NCI-H2196 (cell line): ENCODE data around the gene NEK4.
A peak's percentile ranks its signal among the peaks of the same experiment; 100 is the strongest.

ENCODE experiments used
- DNase-seq: peaks from one replicate; lab custom pipeline; 2025; ENCODE audit not compliant: unreplicated experiment; lab: John Stamatoyannopoulos, UW

NEK4 gene

DNA sequence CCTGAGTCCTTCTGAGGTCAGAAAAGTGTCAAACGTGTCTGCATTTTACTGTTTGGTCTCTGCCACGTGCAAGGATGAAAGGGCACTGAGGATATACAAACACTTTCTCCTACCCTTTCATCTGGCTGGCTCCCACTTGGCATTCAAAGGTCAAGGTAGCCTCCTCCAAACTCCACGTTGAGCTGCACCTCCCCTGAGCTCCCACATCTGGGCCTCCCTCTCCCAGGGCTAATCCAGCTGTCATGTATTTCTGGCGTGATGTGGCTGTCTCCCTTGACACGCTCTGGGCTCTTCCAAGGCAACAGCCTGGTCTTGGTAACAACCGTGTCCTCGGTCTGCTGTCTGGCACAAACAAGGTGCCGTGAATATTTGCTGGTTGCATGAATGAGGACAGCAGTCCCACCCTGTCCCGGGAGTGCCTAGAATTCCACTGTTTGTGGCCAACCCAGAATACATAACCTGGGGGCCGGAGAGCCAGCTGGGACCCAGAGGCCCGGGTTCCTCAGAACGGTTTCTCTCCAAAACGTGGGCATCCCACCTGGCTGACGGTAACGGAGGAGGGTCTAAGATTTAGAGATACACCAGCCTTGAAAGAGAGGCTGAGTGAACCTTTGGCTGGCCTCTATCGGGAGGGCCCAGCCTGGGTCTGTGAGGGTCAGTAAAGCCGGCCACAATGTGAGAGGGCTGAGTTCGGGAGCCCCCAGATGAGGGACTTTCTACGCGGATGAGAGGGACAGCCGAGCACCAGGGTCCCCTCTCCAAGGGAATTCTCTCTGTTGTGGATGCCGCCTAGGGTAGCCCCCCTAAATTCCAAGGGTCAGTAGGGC is 65.9 kb downstream of the NEK4 start:
- DNase-seq, result no peak

DNA sequence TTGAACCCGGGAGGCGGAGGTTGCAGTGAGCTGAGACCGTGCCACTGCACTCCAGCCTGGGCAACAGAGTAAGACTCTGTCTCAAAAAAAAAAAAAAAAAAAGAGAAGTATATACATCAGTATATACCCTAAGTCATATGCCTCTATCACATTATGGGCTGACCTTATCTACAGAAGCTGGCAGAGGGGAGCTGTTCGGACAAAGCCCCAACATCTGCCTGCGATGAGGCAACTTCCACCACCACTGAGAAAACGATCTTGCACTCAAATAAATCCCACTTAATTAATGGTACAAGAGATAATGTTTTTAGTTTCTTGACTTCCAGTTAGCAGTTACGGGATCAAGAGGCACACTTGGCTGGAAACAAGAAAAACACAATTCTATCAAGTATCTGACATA is 67.4 kb downstream of the NEK4 start:
- DNase-seq, result no peak

DNA sequence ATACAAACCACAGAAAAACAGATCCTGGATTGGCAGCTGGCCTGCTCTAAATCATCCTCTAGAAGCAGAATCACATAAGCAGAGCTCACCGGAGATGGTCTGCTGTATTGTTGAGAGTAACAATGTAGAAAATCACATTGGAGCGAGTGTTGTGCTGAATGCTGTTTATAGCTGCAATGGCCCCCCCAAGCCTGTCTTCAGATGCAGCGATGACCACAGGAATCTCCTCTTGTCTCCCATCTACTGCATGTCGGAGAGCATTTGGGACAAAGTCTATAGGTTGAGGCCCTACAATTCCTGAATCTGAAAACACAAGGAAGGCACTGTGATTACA is 73.1 kb downstream of the NEK4 start:
- DNase-seq, result no peak

DNA sequence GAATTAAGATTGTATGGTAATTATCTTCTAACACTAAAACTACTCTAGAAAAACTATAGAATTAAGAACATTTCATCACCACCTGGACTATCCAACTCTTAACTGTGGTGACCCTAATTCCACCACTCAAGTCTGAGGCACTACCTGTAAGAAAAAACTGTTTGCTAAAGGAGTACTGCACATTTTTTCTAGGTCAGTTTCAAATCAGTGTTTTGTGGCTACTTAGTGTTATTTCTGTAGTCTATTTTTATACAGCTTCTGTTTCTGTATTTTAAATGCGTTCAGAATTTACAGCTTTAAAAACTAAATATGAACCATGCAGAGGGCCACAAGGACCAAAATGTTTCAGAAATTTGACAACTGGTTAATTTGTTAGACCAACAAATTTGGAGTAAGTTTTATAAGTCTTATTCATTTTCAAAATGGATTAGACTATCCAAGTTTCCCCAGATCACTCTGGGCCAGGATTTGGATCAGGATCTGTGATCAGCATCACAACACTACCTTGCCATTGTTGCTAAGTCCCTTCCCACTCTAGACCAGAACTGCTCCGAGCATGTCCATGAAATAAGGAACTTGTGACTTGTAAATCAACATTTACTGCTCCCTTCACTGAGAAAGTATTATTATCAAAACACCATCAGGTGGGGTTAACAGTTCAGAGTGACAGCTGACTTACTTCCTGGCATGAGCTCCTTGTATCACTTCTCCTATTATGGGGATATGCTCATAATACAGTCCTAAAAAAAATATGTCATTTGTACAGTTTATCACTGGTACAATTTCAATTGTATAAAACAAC is 73.7 kb downstream of the NEK4 start:
- no peak for DNase-seq

DNA sequence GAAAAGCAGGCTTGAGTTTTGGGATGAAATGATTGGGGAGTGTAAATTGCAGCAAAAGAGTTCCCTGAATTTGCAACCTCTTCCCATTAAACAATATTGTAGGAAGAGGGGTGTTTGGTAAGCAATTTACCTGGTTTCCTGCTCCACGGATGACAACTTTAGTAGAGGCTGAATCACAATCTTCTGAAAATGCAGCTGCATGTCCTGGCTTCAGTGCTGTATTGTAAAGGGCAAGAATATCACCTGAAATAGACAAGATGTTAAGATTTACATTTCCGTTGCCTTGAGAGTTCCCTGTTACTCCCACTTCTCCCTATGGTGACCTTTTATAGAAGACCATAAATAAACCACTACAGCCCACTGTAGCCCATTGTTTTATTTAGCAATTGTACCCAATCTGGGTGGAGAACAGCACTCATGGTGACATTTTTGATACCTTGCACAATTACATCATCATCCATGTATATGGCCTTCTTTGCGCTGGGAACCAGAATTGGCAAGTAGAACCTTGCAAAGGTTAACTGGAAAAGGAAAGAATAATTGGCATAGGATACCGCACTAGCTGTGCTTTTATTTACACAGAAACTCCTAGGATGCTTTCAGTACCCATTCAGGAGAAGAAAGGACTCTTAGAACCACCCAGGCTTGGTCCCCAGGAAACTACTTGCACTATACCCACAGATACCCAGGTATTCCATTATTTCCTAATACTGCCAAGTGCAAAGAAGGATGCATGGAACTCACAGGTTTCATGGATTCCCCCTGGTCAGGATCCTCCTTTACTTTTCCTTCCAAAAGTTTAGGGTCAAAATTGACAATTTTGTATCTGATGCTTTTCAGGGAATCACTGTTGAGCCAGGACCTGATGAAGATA is 74.7 kb downstream of the NEK4 start:
- DNase-seq, result no peak

DNA sequence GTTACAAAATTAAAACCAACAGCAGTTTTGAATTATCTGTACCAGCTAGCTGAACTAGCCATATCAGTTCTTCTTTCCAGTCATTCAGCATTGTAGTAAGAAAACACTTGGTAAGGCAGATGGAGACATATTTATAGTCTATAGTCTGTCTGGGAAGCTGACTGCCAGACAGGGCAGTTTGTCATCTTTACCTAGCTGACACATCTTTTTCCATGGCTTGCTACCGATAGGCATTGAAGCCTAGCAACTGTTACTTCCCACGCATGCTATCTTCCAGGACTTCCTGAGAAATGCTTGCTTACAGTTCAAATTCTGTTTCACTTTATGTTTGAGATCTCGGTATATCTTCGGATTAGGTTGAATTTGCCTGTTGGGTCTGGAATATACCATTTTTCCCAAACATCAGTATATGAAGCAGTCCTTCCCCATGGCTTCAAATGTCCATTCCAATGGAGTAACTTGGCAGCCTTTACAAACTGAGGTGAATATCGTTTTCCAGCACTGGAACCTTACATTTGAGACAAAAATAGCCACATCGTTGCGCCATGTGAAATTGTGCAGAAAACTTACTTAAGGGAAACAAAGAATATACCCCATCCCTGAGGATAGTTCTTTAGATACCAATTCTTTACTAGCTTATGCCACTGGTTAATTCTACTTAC is 76.1 kb downstream of the NEK4 start:
- no peak for DNase-seq

DNA sequence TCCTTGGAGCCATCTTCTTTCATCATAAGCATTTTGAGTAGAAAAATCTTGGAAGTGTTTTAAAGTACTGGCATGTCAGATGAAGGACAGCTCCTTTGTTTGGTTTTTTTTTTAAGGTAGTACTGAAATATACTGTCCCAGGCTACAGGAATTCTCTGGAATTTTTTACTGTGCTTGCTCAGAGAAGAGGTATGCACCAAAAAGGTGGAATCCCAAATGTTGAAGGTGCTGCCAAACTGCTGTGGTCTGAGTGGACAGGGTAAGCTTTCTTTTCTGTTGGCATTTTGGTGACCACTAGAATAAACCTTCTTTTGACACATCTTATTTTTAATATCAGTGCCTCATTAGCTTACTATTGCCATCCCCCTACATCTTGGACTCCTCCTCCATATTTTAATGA is 77.7 kb downstream of the NEK4 start:
- no peak for DNase-seq

DNA sequence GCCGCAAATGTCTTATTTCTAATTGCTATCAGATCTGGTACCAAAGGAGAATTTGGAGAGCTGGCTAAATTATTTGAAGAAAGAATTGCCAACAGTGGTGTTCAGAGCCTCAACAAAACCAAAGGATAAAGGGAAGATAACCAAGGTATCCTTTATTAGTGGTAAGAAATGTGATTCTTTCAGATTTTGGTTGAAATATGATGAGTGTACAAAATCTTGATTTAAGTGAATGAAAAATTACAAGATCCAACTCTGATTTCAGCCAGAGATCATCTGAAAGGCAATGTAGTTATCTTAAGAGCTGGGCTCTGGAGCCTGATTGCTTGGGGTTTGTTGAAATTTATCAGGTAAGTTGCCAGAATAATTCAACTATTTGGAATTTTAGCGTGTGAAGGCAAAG is 80.2 kb downstream of the NEK4 start:
- DNase-seq, result no peak

DNA sequence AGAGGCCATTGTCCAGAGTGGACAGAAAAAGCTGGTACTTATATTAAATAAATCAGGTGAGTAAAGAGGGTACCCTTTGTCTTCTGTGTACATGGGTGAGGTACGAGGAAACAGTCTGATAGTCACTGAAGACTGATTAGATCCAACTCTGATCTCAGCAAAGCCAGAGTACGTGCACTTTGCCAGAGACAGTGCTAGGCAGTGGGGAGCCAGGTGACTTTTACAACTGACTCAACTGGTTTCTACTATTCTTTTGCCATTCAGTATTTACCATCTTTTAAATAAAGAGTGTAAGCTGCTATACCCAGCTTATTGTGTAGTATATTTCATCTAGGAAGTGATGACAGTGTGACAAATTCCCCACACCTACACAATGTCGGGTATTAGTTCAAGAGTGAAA is 81.6 kb downstream of the NEK4 start:
- no peak for DNase-seq

DNA sequence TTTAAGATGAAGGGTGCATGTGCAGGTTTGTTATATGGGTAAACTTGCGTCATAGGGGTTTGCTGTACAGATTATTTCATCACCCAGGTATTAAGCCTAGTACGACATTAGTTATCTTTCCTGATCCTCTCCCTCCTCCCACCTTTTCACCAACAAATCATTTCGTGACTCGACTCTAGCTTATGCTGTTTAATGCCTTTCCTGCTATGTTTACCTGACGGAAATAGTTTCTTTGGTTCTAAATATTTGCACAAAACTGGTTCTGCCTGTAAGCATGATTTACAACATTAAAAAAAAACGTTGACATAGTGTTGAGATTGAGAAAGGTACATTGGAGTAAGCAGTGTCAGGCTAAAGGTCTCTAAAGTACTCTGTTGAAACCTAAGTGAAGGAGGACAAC is 82.5 kb downstream of the NEK4 start:
- no peak for DNase-seq

DNA sequence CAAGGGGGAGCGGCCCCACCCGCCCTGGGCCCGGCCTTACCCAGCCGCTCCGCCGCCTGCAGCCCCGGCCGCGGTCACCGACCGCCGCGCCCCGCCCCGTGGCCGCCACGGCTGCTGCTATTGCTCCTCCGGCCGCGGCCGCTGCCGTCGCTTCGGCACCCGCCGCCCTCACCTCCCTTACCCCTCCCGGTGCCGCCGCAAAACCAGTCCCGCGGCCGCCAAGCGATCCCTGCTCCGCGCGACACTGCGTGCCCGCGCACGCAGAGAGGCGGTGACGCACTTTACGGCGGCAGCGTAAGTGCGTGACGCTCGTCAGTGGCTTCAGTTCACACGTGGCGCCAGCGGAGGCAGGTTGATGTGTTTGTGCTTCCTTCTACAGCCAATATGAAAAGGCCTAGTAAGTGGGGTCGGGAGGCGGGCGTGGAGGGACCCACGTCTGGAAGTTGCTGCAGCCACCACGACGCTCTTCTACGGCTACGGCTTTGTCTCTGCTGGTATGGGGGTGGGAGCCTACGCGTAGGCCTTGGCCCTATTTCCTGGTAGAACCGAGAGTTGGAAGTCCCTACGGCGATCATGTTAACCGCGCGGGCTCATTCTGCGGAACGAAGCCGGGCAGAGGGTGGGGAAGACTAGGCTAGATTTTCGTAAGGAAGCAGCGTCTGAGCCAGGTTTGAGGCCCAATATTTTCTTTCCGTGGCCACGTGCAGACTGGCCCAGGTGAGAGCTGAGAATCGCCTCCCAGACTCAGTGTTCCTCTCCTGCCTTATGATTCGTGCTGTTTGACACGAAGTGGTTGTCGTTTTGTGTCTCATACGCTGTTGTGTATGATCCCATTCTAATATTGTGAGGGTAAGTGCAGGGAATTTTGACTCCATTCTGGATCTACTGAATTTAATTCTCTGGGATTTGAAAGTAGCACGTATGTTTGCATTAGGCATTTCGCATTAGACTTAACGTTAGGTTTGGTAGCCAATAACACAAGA is 84.7 kb downstream of the NEK4 start, which contains the start of the genes GNL3 and PBRM1:
GNL3 (plus strand) TSS at position 324 of the 983 bp plus-strand sequence; CDS start at position 385, 61 bp downstream.
PBRM1 (minus strand) TSS at position 205 of the 983 bp plus-strand sequence.
- DNase-seq, result peak; percentile 87

DNA sequence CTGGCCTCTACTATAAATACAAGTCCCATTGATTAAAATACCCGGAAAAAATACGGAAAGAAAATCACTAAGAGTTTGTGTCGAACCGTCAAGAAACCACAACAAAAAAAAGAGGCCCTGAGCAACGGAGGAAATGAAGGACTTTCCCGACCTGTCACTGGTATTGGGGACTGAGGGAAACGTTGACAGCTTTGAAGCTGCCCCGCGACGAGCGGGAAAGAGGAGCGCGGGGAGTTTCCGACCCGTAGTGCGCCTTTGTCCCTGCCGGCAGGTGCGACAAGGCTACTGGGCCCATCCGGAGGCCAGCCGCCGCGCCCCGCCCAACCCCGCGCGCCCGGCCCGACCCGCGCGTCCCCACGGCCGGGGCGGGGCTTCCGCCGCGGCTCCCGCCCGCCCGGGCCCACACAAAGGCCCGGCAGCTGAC is 85.4 kb downstream of the NEK4 start:
- peak; percentile 69 for DNase-seq

DNA sequence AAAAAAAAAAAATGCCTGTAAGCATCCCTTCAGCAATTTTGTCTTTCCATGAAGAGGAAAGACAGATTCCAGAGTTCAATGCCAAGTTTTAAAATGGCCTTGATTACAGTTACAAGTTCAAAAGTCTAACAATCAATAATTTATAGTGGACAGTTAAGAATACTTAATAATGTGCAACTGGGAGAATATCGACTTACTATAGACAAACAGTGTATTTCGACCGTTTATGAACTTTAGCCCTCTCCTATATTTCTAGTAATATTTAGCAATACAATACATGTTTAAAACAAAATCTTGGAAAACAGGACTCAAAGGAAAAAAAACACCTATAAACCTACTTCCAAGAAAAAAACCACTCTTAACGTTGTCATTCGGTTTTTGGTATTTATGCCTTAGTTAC is 86.6 kb downstream of the NEK4 start:
- DNase-seq, result no peak

DNA sequence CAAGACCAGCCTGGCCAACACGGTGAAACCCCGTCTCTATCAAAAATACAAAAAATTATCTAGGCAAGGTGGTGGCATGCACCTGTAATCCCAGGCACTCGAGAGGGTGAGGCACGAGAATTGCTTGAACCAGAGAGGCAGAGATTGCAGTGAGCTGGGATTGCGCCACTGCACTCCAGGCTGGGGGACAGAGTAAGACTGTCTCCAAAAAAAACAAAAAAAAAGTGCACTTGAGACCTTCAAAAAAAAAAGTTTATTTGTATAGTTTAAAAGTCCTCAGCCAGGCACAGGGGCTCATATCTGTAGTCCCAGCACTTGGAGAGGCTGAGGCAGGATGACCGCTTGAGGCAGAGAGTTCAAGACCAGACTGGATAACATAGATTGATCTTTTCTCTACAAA is 87.1 kb downstream of the NEK4 start:
- no peak for DNase-seq

DNA sequence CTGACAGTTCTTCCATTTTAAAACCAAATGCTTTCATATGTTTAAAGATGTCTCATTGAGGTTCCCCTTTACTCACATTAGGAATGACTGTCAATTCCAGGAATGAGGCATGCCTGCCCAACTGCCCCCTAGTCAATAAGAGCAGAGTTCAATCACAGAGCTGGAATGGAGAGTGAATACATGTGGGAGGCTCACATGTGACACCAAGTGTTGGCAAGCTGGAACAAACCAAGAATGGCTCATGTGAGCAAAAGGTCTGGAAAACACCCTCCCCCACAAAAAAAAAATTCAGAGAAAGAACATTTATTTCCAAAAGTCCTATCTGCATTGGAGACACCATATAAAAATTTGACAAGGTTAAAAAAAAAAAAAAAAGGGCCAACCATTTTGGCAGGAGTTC is 88.7 kb downstream of the NEK4 start:
- DNase-seq, result peak; percentile 6

DNA sequence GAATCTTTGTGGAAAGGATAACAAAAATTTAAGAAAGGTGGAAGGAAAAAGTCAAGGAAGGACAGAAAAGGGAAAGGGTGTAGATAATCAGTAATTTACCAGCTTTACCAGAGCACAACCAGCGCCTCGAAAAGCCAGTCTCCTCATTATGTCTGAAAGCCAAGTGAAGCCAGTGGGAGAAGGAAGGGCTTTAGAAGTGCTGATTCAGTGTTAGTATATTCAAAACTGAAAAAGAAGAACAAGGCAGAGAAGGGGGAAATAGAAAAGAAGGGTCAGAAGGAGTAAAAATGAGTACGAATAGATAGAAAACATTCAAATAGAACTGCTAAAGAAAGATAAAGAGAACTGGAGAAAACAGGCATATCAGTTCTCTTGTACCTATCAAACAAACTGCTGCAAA is 89.1 kb downstream of the NEK4 start:
- DNase-seq, result no peak

DNA sequence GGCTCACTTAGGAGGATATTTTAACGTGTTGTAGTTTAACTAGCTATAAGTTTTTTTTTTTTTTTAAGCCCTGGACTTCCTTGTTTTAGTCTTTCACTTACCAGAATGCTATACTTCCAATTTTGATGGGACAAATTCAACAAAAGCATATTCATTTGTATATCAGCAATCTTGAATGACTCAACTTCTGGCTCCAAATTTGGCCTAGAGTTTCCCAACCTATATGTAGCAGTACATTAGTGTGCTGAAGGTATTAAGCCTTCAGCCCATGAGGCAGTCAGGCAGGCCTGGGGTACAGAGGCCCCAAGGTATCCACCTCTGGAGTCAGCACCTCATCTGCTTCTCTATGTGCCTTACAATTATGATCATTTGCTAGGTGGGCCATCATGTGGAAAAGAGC is 90.9 kb downstream of the NEK4 start:
- no peak for DNase-seq

DNA sequence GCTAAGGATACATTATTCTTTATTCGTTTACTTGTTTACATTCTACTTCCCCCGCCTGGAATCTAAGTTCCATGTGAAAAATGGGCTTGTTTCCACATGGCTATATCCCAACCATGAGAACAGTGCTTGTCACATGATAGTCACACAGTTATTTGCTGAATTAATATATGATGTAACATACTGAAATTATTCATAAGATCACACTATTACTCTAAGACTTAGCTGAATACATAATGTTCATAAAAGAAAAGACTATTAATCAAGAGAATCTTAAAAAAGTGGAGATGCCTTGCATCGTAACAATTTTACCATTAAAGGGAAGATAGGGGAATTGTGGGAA is 91.6 kb downstream of the NEK4 start:
- DNase-seq, result no peak

DNA sequence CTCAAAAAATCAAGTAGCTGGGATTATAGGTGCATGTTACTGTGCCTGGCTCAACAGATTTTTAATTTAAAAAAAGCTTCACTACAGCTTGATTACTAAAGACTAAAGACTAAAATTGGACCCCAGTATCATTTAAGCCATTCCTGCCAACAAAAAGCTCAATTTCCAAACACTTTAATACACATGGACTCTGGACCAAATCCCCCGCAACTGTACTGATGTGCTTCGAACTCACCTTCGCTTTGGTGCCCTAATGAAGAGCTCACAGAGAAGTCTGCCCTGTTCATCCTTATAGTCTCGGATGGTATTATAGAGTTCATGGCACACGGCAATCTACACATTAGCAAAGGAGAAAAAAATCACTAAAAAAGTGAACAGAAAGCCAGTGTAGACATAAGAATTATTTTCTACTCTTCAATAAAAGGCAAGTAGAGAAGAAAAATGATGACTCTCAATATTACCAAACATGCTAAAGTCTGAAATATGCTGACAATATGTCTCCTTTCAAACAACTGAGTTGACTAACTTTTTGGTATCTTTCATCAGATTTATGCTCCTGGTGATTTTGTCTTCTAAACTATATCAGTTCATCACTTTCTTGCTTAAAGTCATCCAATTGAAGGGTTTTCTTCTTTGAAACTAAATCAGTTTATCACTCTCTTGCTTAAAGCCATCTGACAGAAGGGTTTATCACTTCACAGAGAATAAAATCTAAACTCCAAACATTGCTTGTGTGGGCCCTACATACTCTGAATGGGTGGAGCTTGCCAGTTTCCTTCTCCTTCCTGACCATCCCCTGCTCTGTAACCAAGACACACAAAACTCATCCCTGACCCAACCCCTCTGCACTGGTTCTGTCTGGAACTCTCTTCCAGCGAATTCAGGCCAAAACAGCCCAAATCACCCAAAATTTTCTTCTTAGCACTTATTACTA is 92.2 kb downstream of the NEK4 start:
- DNase-seq, result no peak
